Measurements from ENCODE around the gene MAP2K1.
"Not testable (repeated sequence)": the region's sequence is repeated elsewhere in the genome, so short reads cannot be mapped to it uniquely, and the experiment has no call there.

Gene MAP2K1

DNA sequence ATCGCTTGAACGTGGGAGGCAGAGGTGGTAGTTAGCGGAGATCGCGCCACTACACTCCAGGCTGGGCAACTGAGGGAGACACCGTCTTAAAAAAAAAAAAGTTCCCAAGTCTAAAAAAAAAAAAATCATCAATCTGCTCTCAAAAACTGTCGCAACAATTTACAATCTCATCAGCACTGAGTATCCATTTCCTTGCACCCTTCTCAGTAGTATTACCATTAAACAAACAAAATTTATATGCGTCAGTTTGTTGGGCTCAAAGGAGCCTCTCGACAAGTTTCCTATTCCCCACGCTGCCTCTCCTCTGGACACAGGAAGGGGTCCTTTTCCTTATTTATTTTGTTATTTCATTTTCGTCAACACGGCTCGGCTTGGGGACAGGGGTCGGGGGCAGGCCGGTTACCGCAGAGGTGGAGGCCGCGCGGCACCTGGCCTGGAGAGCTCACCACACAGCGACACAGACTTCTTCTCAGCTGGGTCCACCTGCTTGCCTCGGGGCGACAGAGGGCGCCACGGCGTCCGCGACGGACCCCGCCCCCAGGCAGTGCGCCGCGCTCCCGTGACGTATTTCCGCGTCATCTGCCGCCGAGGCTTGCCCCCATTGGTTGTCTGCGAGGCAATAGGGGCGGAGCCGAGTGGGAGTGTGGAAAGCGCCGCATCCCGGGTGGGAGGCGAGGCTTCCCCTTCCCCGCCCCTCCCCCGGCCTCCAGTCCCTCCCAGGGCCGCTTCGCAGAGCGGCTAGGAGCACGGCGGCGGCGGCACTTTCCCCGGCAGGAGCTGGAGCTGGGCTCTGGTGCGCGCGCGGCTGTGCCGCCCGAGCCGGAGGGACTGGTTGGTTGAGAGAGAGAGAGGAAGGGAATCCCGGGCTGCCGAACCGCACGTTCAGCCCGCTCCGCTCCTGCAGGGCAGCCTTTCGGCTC, at the start of gene MAP2K1:
TSS of gene MAP2K1 (plus strand) at position 709 of the 920 bp plus-strand sequence. CDS start 436 bp downstream, outside the sequence.
- DNase-seq (ENCODE audit: low read depth in 2 of 2) = peak; percentile 96 to 98
- H3K4me3 ChIP-seq (replicated peaks in 1 of 2; ENCODE audit: low read depth in 2 of 2, low read length in 2 of 2) = peak within 1 kb of the TSS; percentile 81 to 87
- peak; percentile 49 for TF ChIP-seq CTCF (IDR thresholded peaks at IDR 0.05; ENCODE audit: low read depth, low read length)

DNA sequence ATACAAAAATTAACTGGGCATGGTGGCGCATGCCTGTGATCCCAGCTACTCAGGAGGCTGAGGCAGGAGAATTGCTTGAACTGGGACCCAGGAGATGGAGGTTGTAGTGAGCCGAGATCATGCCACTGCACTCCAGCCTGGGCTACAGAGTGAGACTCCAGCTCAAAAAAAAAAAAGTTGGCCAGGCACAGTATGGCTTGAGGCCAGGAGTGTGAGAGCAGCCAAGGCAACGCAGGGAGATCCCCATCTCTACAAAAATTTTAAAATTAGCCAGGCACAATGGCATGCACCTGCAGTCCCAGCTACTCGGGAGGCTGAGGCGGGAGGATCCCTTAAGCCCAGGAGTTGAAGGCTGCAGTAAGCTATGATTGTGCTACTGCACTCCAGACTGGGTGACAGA, 38.2 kb upstream of the MAP2K1 start:
- H3K4me3 ChIP-seq (replicated peaks in 1 of 2; ENCODE audit: low read depth in 2 of 2, low read length in 2 of 2); DNase-seq (ENCODE audit: low read depth in 2 of 2): not testable (repeated sequence)

GRCh38 chr15:66356077-66356358, 30.7 kb upstream of the MAP2K1 start:
- DNase-seq (ENCODE audit: low read depth in 2 of 2) = no peak
- TF ChIP-seq CTCF (IDR thresholded peaks at IDR 0.05; ENCODE audit: low read depth, low read length) = no peak

DNA sequence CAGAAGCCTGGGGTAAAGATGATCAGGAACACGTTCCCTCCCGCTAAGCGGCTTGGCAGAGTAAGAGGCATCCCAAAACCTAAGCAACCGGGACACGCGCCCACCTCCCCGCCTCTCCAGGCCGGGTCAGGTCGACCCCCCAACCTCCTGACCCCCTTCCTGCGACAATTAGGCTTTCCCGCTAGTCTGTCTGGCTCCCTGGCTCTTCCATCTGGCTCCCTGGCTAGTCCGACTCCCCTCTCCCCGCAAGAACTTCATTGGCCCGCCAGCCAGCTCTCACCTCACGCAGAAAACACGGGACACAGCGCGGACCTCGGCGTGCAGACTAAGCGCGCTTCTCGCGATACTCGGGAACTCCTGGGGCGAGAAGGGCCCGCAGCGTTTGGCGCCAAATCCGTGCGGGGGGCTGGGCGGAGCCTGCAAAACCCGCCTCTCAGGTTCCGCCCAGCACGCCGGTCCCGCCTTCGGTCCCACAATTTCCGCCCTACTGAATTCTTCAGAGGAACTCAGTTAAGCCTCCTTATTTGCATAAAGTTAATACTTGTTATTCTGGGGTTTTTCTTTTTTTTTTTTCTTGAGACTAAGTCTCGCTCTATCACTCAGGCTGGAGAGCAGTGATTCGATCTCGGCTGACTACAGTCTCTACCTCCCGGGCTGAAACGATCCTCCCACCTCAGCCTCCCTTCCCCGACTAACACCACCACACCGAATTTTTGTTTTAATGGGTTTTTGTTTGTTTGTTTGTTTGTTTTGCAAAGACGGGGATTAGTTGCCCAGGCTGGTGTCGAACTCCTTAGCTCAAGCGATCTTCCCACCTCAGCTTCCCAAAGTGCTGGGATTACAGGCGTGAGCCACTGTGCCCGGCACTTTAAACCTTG, 30.1 kb upstream of the MAP2K1 start, which contains the start of gene TIPIN:
TSS of gene TIPIN (minus strand) at position 327 of the 878 bp plus-strand sequence. CDS start 3,738 bp downstream, outside the sequence.
- peak; percentile 96 to 98 for DNase-seq (ENCODE audit: low read depth in 2 of 2)
- H3K4me3 ChIP-seq (replicated peaks in 1 of 2; ENCODE audit: low read depth in 2 of 2, low read length in 2 of 2) = peak within 1 kb of the TSS; percentile 78 to 81
- TF ChIP-seq CTCF (IDR thresholded peaks at IDR 0.05; ENCODE audit: low read depth, low read length) = no peak

More at GRCh38 chr15:66356077-66356358, 30.7 kb upstream of the MAP2K1 start:
- H3K4me3 ChIP-seq (replicated peaks in 1 of 2; ENCODE audit: low read depth in 2 of 2, low read length in 2 of 2) = peak overlapping the region; percentile 78 to 81

DNA sequence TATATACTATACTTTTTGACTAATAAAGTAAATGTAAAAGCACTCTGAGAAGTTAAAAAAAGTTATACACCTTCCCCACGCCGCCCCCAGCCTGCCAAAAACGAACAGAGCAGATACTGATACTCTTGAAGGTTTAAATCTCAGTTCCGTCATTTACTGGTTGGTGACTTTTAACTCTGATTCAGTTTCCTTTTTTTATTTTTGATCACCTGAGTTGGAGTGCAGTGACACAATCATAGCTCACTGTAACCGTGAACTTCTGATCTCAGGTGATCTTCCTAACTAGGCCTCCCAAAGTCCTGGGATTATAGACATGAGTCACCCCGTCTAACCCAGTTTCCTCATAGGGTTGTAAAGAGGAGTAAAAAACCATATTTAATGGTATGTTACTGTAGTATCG, 27.0 kb upstream of the MAP2K1 start:
- no peak for DNase-seq (ENCODE audit: low read depth in 2 of 2)
- H3K4me3 ChIP-seq (replicated peaks in 1 of 2; ENCODE audit: low read depth in 2 of 2, low read length in 2 of 2) = no peak overlapping the region
- TF ChIP-seq CTCF (IDR thresholded peaks at IDR 0.05; ENCODE audit: low read depth, low read length) = no peak

DNA sequence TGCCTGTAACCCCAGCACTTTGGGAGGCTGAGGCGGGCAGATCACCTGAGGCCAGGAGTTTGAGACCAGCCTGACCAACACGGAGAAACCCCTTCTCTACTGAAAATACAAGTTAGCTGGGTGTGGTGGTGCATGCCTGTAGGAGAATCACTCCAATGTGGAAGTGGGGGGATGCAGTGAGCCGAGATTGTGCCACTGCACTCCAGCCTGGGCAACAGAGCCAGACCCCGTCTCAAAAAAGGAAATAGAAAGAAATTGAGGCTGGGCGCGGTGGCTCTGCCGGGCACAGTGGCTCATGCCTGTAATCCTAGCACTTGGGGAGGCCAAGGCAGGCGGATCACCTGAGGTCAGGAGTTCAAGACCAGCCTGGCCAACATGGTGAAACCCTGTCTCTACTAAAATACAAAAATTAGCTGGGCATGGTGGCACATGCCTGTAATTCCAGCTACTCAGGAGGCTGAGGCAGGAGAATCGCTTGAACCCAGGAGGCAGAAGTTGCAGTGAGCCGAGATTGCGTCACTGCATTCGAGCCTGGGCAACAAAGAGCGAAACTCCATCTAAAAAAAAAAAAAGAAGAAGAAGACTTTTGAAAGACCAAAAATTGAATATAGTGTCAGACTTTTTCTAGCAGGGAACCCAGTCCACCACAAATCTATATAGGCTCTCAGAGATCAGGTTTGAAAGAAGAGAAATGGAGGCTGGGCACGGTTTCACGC, 24.8 kb upstream of the MAP2K1 start:
- H3K4me3 ChIP-seq (replicated peaks in 1 of 2; ENCODE audit: low read depth in 2 of 2, low read length in 2 of 2); DNase-seq (ENCODE audit: low read depth in 2 of 2): not testable (repeated sequence)

- no peak overlapping the region for H3K4me3 ChIP-seq (replicated peaks in 1 of 2; ENCODE audit: low read depth in 2 of 2, low read length in 2 of 2)
- TF ChIP-seq CTCF (IDR thresholded peaks at IDR 0.05; ENCODE audit: low read depth, low read length) = no peak
- DNase-seq (ENCODE audit: low read depth in 2 of 2) = no peak
Observed at GRCh38 chr15:66362776-66363175, 23.9 kb upstream of the MAP2K1 start.

Data from cardiac fibroblast (primary cell).